22Rv1 (cell line): Measurements from ENCODE around the gene NFIL3.

Source experiments
- ZFX ChIP-seq: fragments of 450-650 bp; IDR thresholded peaks from 2 replicates; pipeline ENCODE4 v1.6.1; 2017; ENCODE audit warnings: antibody characterized with exemption, borderline replicate concordance
- TF ChIP-seq, protein P1 (sequence below): fragments of 450-650 bp; IDR thresholded peaks from 2 replicates; pipeline ENCODE4 v1.5.1; 2017; ENCODE audit warnings: mild to moderate bottlenecking

- TF ChIP-seq, protein P1, sequence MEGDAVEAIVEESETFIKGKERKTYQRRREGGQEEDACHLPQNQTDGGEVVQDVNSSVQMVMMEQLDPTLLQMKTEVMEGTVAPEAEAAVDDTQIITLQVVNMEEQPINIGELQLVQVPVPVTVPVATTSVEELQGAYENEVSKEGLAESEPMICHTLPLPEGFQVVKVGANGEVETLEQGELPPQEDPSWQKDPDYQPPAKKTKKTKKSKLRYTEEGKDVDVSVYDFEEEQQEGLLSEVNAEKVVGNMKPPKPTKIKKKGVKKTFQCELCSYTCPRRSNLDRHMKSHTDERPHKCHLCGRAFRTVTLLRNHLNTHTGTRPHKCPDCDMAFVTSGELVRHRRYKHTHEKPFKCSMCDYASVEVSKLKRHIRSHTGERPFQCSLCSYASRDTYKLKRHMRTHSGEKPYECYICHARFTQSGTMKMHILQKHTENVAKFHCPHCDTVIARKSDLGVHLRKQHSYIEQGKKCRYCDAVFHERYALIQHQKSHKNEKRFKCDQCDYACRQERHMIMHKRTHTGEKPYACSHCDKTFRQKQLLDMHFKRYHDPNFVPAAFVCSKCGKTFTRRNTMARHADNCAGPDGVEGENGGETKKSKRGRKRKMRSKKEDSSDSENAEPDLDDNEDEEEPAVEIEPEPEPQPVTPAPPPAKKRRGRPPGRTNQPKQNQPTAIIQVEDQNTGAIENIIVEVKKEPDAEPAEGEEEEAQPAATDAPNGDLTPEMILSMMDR = no peak
- TF ChIP-seq ZFX = no peak
These were observed 28.0 kb upstream of the NFIL3 start for GRCh38 chr9:91451431-91452270.
